Stimulated activated CD4-positive, alpha-beta T cell treated with anti-CD3 and anti-CD28 coated beads, Interleukin-4, amount 100 ng/mL, for 24 hours (primary cell): ENCODE data around the gene NF2.

ENCODE experiments used
- DNase-seq: peaks from one replicate; pipeline ENCODE4 v3.0.0-alpha.2; 2020

NF2 gene

GRCh38 chr22:29726106-29726505, 122.7 kb downstream of the NF2 start:
- no peak for DNase-seq

- DNase-seq = no peak
Observed at GRCh38 chr22:29726512-29727130, 123.2 kb downstream of the NF2 start.

GRCh38 chr22:29727131-29727523, 123.7 kb downstream of the NF2 start:
- DNase-seq = no peak

GRCh38 chr22:29729161-29729560, 125.7 kb downstream of the NF2 start:
- DNase-seq = no peak

GRCh38 chr22:29731058-29731850, 127.8 kb downstream of the NF2 start:
- no peak for DNase-seq

- no peak for DNase-seq
Observed at GRCh38 chr22:29732883-29733282, 129.4 kb downstream of the NF2 start.

- no peak for DNase-seq
Observed at GRCh38 chr22:29733362-29734201, 130.1 kb downstream of the NF2 start.

- no peak for DNase-seq
Observed at GRCh38 chr22:29734406-29734805, 131.0 kb downstream of the NF2 start.

- DNase-seq = no peak
Observed at GRCh38 chr22:29734838-29735237, 131.4 kb downstream of the NF2 start.

- no peak for DNase-seq
Observed at GRCh38 chr22:29735416-29735815, 132.0 kb downstream of the NF2 start.

GRCh38 chr22:29737251-29738117, 134.1 kb downstream of the NF2 start:
- DNase-seq = no peak

- no peak for DNase-seq
Observed at GRCh38 chr22:29738118-29738815, 134.8 kb downstream of the NF2 start.

GRCh38 chr22:29739346-29739875, 136.0 kb downstream of the NF2 start:
- no peak for DNase-seq

- DNase-seq = no peak
Observed at GRCh38 chr22:29740216-29740615, 136.8 kb downstream of the NF2 start.

- DNase-seq = no peak
Observed at GRCh38 chr22:29741926-29742325, 138.5 kb downstream of the NF2 start.

GRCh38 chr22:29742326-29742725, 138.9 kb downstream of the NF2 start:
- no peak for DNase-seq

GRCh38 chr22:29744902-29745301, 141.5 kb downstream of the NF2 start:
- DNase-seq = no peak

GRCh38 chr22:29747832-29748231, 144.4 kb downstream of the NF2 start:
- no peak for DNase-seq
